Measurements from ENCODE around the gene OR8B8. TPM values are rescaled to one million over a fixed set of nuclear protein-coding genes. Genes with fewer than 3 reads are reported as not detected.
"Not testable (repeated sequence)": the region's sequence is repeated elsewhere in the genome, so short reads cannot be mapped to it uniquely, and the experiment has no call there.

Gene OR8B8
- total RNA-seq, 1 donor from 2014 or later, result not detected

- DNase-seq, result no peak
Observed at GRCh38 chr11:124441081-124441480, 4.4 kb downstream of the OR8B8 start.

DNA sequence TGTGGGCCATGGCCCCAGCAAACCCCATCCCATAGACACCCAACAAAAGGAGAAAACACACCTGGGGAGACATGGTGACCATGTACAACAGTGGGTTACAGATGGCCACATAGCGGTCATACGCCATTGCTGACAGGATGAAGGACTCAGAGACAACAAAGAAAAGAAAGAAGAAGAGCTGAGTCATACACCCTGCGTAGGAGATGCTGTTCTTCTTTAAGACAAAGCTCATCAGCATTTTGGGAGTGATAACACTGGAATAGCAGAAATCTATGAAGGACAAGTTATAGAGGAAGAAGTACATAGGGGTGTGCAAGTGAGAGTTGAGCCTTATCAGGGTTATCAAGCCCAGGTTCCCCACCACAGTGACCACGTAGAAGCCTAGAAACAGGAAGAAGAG is 4.9 kb downstream of the OR8B8 start:
- no peak for DNase-seq

DNA sequence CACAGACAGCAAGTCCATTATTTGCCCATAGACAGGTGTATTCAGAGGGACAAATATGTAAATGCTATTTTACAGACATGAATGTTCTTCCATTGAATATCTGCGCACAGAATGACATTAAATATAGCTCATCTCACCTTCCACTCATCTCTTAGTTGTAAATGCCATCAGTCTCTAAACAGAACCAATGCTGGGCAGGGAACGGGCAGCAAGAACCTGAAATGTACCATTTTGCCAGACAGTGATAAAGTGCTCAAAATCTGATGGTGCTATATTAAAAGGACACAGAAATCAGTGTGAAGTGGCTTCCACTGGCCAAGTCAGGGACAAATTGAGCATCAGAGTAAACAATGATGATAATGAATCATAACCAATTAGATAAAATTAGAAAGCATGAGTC is 10.8 kb downstream of the OR8B8 start:
- no peak for DNase-seq

DNA sequence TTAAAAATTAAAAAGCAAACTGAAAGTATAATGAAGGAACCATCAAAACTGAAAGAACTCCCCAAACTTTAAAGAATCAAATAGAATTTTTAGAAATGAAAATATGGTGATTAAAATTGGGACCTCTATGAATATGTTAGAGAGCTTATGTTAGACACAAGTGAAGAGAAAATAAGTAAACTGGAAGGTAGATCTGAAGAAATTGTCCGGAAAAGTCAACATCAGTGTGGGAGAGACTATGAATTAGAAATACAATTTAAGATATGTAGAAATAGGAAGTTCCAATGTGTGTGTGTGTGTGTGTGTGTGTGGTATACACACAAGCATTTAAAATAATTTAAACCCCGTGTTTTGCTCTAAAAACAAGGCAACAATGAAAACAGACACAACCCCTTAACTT is 15.9 kb downstream of the OR8B8 start:
- no peak for DNase-seq

GRCh38 chr11:124424384-124424921 is 21.0 kb downstream of the OR8B8 start, which contains the start of gene OR8B4:
Gene OR8B4, minus strand, starts transcription at chr11:124424871. Its CDS starts 0 bp downstream, at chr11:124424871.
- DNase-seq, result no peak

DNA sequence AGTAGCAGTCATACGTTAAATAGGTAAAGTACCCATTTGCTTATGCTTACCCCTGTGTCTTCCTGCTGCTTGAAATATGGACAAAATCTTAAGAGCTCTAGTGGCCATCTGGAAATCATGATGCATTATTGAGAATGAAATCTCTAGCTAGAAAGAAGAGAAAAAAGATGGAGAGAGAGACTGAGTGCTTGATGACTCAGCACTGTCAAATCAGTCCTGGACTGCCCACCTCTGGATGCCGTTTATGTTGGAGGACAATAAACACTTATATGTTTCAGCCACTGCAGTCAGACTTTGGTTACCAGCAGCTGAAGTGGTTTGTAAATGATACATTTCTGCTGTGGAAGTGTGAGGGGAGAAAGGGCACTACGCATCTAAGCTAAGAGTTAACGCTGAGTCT is 24.5 kb downstream of the OR8B8 start:
- no peak for DNase-seq

DNA sequence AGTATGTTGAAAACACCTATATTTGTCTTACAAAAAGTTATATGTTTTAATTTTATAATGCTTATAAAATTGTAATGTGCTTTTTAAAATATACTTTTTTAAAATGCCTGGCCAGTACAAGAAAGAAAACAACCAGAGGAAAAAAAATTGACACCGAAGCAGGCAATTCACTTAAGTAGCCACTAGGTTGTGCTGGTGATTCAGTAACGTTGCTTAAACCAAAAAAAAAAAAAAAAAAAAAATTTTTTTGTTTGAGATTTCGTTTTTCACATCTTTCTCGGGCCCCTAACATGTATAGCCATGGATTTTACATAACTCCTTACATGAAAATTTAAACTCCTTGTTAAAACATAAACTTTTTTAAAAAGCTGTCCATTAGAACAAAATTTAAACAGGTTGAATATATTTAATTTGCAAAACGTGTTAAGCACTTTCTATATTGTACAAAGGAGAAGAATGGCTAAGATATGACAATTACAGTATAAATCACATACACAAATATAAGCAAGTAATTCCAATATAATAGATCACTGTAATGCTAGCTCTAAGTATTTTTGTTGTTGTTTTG is 30.1 kb downstream of the OR8B8 start:
- peak; percentile 69 for DNase-seq

DNA sequence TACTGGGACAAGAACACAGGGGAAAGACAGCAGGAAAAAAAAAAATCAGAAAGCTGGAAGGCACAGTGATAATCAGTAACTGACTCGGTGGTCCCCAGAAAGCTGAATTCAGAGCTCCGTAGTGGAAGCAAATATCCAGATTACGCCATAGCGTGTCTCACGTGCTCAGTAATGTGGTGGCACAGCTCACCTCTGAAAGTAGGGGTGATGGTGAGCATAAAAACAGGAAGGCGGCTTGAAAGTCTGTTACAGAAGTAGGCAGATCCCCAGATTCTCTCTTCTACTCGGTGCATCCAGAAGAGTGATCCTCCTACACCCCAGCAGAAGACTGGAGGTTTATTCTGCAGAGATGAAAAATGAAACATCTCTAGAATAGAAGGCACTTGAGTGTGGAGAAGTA is 35.6 kb downstream of the OR8B8 start:
- no peak for DNase-seq

DNA sequence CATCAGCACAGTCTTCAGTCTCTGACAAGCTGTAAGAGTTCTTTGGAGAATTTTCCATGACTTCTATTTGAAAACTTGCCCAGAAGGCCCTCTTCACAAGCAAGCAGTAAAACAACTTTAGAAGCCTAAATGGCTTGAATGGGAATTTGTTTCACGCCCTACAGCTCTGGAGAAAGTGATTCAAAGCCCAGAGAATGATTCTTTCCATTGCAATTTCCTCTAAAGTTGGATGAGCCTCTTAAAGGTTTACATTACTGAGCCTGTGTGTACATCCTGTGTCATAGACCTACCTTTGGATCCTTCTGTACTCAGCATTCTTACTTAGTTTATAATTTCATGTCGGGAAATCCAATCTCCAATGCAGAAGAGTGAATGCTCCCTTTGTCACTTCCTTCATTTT is 39.9 kb downstream of the OR8B8 start:
- peak; percentile 17 for DNase-seq

- not testable (repeated sequence) for DNase-seq
Observed at GRCh38 chr11:124403186-124403585, 42.3 kb downstream of the OR8B8 start.

- peak; percentile 83 for DNase-seq
Observed at GRCh38 chr11:124402326-124402922, 43.1 kb downstream of the OR8B8 start.

- DNase-seq, result no peak
Observed at GRCh38 chr11:124398924-124399323, 46.6 kb downstream of the OR8B8 start, which contains the start of gene OR8B3. Gene OR8B3, minus strand, starts transcription at chr11:124399024. Its CDS starts 1,673 bp downstream, at chr11:124397351.

GRCh38 chr11:124396847-124397246 is 48.6 kb downstream of the OR8B8 start:
- DNase-seq, result not testable (repeated sequence)

DNA sequence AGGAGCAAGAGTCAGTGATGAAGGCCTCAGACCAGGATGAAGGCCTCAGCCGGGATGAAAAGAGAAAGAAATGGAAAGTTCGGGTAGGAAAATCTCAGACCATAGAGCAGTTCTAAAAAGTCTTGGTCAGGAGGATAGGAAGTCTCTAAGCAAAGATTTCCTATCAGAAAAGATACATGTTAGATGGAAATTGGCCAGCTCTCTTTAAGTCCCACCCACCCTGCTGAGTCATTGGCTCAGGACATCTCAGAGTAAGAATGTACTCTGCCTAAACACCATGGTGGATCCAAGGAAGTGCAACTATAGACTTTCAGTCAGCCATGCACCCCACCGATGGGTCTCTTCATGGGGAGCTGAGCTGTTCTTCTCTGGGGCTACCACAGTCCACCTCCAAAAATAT is 51.1 kb downstream of the OR8B8 start:
- no peak for DNase-seq

Other genes with a start within 250 kb of the OR8B8 start
- not detected in 2 replicates for gene OR8G1, start 204.6 kb downstream of the OR8B8 start, total RNA-seq
- gene OR8G5, start 189.3 kb downstream of the OR8B8 start, total RNA-seq, result not detected in 2 replicates
- gene OR8D1, start 131.7 kb downstream of the OR8B8 start, total RNA-seq, result not detected in 2 replicates
- gene OR8D2, start 125.5 kb downstream of the OR8B8 start, total RNA-seq, result not detected in 2 replicates
- not detected in 2 replicates for gene OR8B2, start 61.2 kb downstream of the OR8B8 start, total RNA-seq
- not detected in 2 replicates for gene OR8B3, start 46.7 kb downstream of the OR8B8 start, total RNA-seq
- not detected in 2 replicates for gene OR8B4, start 20.8 kb downstream of the OR8B8 start, total RNA-seq
- not detected in 2 replicates for gene OR8B12, start 98.0 kb upstream of the OR8B8 start, total RNA-seq
- not detected in 2 replicates for gene OR8A1, start 124.3 kb upstream of the OR8B8 start, total RNA-seq
- gene PANX3, start 165.7 kb upstream of the OR8B8 start, total RNA-seq, result not detected in 2 replicates
- 17.5 and 18.4 TPM in 2 replicates for gene TBRG1, start 177.2 kb upstream of the OR8B8 start, total RNA-seq
- 20.8 and 22.0 TPM in 2 replicates for gene SIAE, start 228.0 kb upstream of the OR8B8 start, total RNA-seq
- 5.8 and 6.9 TPM in 2 replicates for gene SPA17, start 228.2 kb upstream of the OR8B8 start, total RNA-seq

Data from dermis blood vessel endothelial cell (primary cell).